Testis (tissue), 3 donors: ENCODE results near the gene BMAL1. TPM values are rescaled to one million over a fixed set of nuclear protein-coding genes. Genes with fewer than 3 reads are reported as not detected.
A peak's percentile ranks its signal among the peaks of the same experiment; 100 is the strongest.
"Not testable (repeated sequence)": the region's sequence is repeated elsewhere in the genome, so short reads cannot be mapped to it uniquely, and the experiment has no call there.

ENCODE experiments used
- DNase-seq: peaks from one replicate; pipeline ENCODE4 v3.0.0-alpha.2; 2019
- H3K27ac ChIP-seq, 2 donors: fragments of 200-600 bp; sonication (generic); one replicate each; pipeline ENCODE4 v1.5.1; 2019
- H3K27me3 ChIP-seq: fragments of 200-600 bp; sonication (generic); one replicate; pipeline ENCODE4 v1.5.1; 2019
- H3K36me3 ChIP-seq: fragments of 200-600 bp; sonication (generic); one replicate; pipeline ENCODE4 v1.5.1; 2017; ENCODE audit warnings: low read depth; ENCODE audit errors: missing control alignments
- H3K4me1 ChIP-seq: fragments of 200-600 bp; sonication (generic); one replicate; pipeline ENCODE4 v1.5.1; 2019
- H3K4me3 ChIP-seq, 2 donors: fragments of 200-600 bp; sonication (generic); one replicate each; pipeline ENCODE4 v1.5.1; 2017 to 2019
- H3K9me3 ChIP-seq: fragments of 200-600 bp; sonication (generic); one replicate; pipeline ENCODE4 v1.5.1; 2017
- POLR2A ChIP-seq: fragments of 450-650 bp; IDR thresholded peaks from one replicate; pipeline ENCODE4 v1.6.1; 2017; ENCODE audit warnings: antibody characterized with exemption, mild to moderate bottlenecking, moderate library complexity
- WGBS, 2 donors: methylation state at CpG; one replicate each; pipeline ENCODE4 v1.1.5; 2018; 5-methylcytosine and 5-hydroxymethylcytosine counted together
- intact Hi-C: fragments of 100-400 bp; cut with DNase I; formaldehyde crosslinking; loops from one replicate; pipeline ENCODE4 v1.15.1; 2023; ENCODE audit warnings: low total_unique reads
- polyA plus RNA-seq: library from polyadenylated mRNA; stranded (reverse); fragments of 350-450 nt; fragmentation: Illumina TruSeq; extraction: RNeasy Lipid Tissue Mini Kit (QIAGEN cat#74804); gene quantifications from one replicate; pipeline ENCODE4 v1.2.3, GENCODE V29; 2014; ENCODE audit warnings: low read depth, low replicate concordance; ENCODE audit not compliant: insufficient read depth
- total RNA-seq, 2 donors: library from RNA; depleted of rRNA; stranded (reverse); fragments of >200 nt; gene quantifications; one replicate each; pipeline ENCODE4 v1.2.3, GENCODE V29; 2016
- TF ChIP-seq, protein P1 (sequence below), 3 experiments: fragments of 450-650 bp in 2 of 3; fragments of 200-600 bp in 1 of 3; sonication (generic) in 1 of 3; IDR thresholded peaks; one replicate each; pipeline ENCODE4 v1.5.1; 2016 to 2019; ENCODE audit warnings: antibody characterized with exemption in 3 of 3, mild to moderate bottlenecking in 2 of 3, moderate library complexity in 1 of 3

Gene BMAL1
- total and polyA plus RNA-seq, 3 donors from 2014 or later = 21.5 to 40.3 (median 35.7) TPM

- 28 to 30% methylated on average over 4 of the region's 4 CpGs for WGBS, 2 donors
- Histone ChIP-seq H3K27ac (no peak overlapping the region), H3K36me3 (no peaks in the 10 kb centered on the region), H3K4me1 (no peaks in the 10 kb centered on the region), H3K27me3 (no peaks in the 10 kb centered on the region), H3K4me3 (no peak overlapping the region), H3K9me3 (no peaks in the 10 kb centered on the region)
- peak; percentile 45 for DNase-seq
- TF ChIP-seq POLR2A = no peak
- TF ChIP-seq, protein P1, sequence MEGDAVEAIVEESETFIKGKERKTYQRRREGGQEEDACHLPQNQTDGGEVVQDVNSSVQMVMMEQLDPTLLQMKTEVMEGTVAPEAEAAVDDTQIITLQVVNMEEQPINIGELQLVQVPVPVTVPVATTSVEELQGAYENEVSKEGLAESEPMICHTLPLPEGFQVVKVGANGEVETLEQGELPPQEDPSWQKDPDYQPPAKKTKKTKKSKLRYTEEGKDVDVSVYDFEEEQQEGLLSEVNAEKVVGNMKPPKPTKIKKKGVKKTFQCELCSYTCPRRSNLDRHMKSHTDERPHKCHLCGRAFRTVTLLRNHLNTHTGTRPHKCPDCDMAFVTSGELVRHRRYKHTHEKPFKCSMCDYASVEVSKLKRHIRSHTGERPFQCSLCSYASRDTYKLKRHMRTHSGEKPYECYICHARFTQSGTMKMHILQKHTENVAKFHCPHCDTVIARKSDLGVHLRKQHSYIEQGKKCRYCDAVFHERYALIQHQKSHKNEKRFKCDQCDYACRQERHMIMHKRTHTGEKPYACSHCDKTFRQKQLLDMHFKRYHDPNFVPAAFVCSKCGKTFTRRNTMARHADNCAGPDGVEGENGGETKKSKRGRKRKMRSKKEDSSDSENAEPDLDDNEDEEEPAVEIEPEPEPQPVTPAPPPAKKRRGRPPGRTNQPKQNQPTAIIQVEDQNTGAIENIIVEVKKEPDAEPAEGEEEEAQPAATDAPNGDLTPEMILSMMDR (IDR thresholded peaks at IDR 0.05) = peak in 2 of 3 experiments; percentile 52 to 65
- intact Hi-C loops = no loop called here
These were observed 107.5 kb downstream of the BMAL1 start for GRCh38 chr11:13384908-13385640.

DNA sequence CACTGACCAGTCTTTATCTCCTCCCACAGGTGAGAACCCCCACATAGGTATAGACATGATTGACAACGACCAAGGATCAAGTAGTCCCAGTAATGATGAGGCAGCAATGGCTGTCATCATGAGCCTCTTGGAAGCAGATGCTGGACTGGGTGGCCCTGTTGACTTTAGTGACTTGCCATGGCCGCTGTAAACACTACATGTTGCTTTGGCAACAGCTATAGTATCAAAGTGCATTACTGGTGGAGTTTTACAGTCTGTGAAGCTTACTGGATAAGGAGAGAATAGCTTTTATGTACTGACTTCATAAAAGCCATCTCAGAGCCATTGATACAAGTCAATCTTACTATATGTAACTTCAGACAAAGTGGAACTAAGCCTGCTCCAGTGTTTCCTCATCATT, 109.0 kb downstream of the BMAL1 start:
- intact Hi-C loops = no loop called here
- Histone ChIP-seq H3K36me3 (no peaks in the 10 kb centered on the region), H3K27ac (no peak overlapping the region), H3K27me3 (no peaks in the 10 kb centered on the region), H3K4me3 (no peak overlapping the region), H3K4me1 (no peaks in the 10 kb centered on the region), H3K9me3 (no peaks in the 10 kb centered on the region)
- TF ChIP-seq, protein P1 (IDR thresholded peaks at IDR 0.05) = no peak
- no peak for TF ChIP-seq POLR2A
- DNase-seq = no peak
- WGBS, 2 donors = 89 to 91% methylated on average over 1 to 2 of the region's 2 CpGs

GRCh38 chr11:13388741-13389140, 111.2 kb downstream of the BMAL1 start:
- intact Hi-C loops = no loop called here
- Histone ChIP-seq H3K27ac (no peak overlapping the region), H3K36me3 (no peaks in the 10 kb centered on the region), H3K4me1 (no peaks in the 10 kb centered on the region), H3K9me3 (no peaks in the 10 kb centered on the region), H3K27me3 (no peaks in the 10 kb centered on the region), H3K4me3 (no peak overlapping the region)
- WGBS, 2 donors = 75 to 84% methylated on average over 5 of the region's 5 CpGs
- no peak for DNase-seq
- no peak for TF ChIP-seq POLR2A
- TF ChIP-seq, protein P1 (IDR thresholded peaks at IDR 0.05) = no peak

GRCh38 chr11:13391217-13391616, 113.6 kb downstream of the BMAL1 start:
- 95 to 96% methylated on average over 1 of the region's 1 CpG for WGBS, 2 donors
- TF ChIP-seq POLR2A = no peak
- TF ChIP-seq, protein P1 (IDR thresholded peaks at IDR 0.05) = no peak

DNA sequence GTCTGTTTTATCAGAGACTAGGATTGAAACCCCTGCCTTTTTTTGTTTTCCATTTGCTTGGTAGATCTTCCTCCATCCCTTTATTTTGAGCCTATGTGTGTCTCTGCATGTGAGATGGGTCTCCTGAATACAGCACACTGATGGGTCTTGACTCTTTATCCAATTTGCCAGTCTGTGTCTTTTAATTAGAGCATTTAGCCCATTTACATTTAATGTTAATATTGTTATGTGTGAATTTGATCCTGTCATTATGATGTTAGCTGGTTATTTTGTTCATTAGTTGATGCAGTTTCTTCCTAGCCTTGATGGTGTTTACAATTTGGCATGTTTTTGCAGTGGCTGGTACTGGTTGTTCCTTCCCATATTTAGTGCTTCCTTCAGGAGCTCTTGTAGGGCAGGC, 120.7 kb downstream of the BMAL1 start:
- H3K27me3 ChIP-seq, H3K9me3 ChIP-seq, H3K36me3 ChIP-seq, H3K4me1 ChIP-seq, H3K27ac ChIP-seq, DNase-seq, intact Hi-C loops, H3K4me3 ChIP-seq: not testable (repeated sequence)

More at GRCh38 chr11:13391217-13391616, 113.6 kb downstream of the BMAL1 start:
- H3K4me3 ChIP-seq = no peak overlapping the region
- no peaks in the 10 kb centered on the region for H3K4me1 ChIP-seq
- H3K36me3 ChIP-seq = no peaks in the 10 kb centered on the region
- no peak for DNase-seq
- H3K27ac ChIP-seq = no peak overlapping the region
- H3K9me3 ChIP-seq = no peaks in the 10 kb centered on the region
- H3K27me3 ChIP-seq = no peaks in the 10 kb centered on the region
- intact Hi-C loops = no loop called here
